D721Med (cell line): ENCODE data around the gene PSEN2.

ENCODE experiments used
- DNase-seq: peaks from one replicate; pipeline ENCODE4 v3.0.0; 2011; ENCODE audit warnings: low spot score; ENCODE audit not compliant: insufficient read length
- FAIRE-seq: peaks from 2 replicates; lab custom pipeline; 2011; peaks lifted over from hg19 to GRCh38; lab: Jason Lieb, UNC
- CTCF ChIP-seq: IDR thresholded peaks from 2 replicates; pipeline ENCODE4 v1.5.1; 2012; ENCODE audit warnings: mild to moderate bottlenecking, control low read depth; ENCODE audit not compliant: insufficient read depth; ENCODE audit errors: missing control alignments

Gene PSEN2

GRCh38 chr1:226945106-226945857 is 74.9 kb downstream of the PSEN2 start:
- FAIRE-seq (no peak), DNase-seq (no peak)
- no peak for TF ChIP-seq CTCF
